Activated T-helper 2 cell treated with anti-CD3 and anti-CD28 coated beads, Interferon-gamma antibody, Interleukin-2, Interleukin-4, amounts not matched to agents 10 μg/mL and 5 μg/mL and 100 μg/mL, durations not matched to agents 14 hours and 24 hours and 36 hours (primary cell): ENCODE data around the gene ITPKB. TPM values are rescaled to one million over a fixed set of nuclear protein-coding genes. Genes with fewer than 3 reads are reported as not detected.
"Not testable (repeated sequence)": the region's sequence is repeated elsewhere in the genome, so short reads cannot be mapped to it uniquely, and the experiment has no call there.

Experiments
- DNase-seq: peaks from one replicate; pipeline ENCODE4 v3.0.0; 2021; ENCODE audit warnings: low spot score
- H3K27ac Mint-ChIP-seq: one replicate; pipeline ENCODE4 v1.8.0; 2021; ENCODE audit warnings: mixed read lengths
- H3K27me3 Mint-ChIP-seq: one replicate; pipeline ENCODE4 v1.8.0; 2021; ENCODE audit warnings: low read depth, mixed read lengths
- H3K36me3 Mint-ChIP-seq: one replicate; pipeline ENCODE4 v1.8.0; 2021; ENCODE audit warnings: low read depth, mixed read lengths
- H3K4me1 Mint-ChIP-seq: one replicate; pipeline ENCODE4 v1.8.0; 2021; ENCODE audit warnings: low read depth, mixed read lengths
- H3K4me3 Mint-ChIP-seq: one replicate; pipeline ENCODE4 v1.8.0; 2021; ENCODE audit warnings: low read depth, mild to moderate bottlenecking, moderate library complexity, mixed read lengths
- H3K9me3 Mint-ChIP-seq: one replicate; pipeline ENCODE4 v1.8.0; 2021; ENCODE audit warnings: mixed read lengths
- intact Hi-C: fragments of 100-400 bp; cut with micrococcal nuclease; formaldehyde crosslinking; loops from one replicate; pipeline ENCODE4 v1.15.1; 2023
- total RNA-seq: library from RNA; stranded (reverse); gene quantifications from 2 replicates; pipeline ENCODE4 v1.2.3, GENCODE V29; 2022

ITPKB gene
- total RNA-seq, 1 donor from 2014 or later = 27.6 TPM

DNA sequence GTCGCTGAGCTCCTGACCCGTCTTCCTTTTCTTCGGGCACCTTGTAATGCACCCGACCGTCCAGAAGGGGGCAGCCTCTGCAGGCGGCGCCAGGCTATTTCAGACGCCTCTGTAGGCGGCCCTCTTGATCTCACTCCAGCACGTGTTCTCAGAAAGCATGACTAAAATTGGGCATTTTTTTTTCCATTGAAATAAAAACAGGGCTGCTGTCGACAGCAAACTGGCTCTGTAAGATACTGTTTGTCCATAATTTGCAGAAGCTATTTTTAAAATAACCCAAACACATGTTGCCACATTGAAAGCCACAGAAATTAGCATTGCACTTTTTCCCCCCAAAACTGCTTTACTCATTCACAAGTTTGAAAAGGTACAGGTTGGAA, 112.5 kb downstream of the ITPKB start:
- Mint-ChIP-seq H3K36me3 (peaks cover 15% of the 10 kb centered on the region), H3K4me1 (peaks cover 29% of the 10 kb centered on the region), H3K27ac (peak overlapping the region; percentile 78), H3K4me3 (peak overlapping the region; percentile 9), H3K9me3 (no peaks in the 10 kb centered on the region), H3K27me3 (peaks cover 10% of the 10 kb centered on the region)
- intact Hi-C loops = loop anchor here (1.0 to 5.0 kb wide), 7 partner anchors 36 to 316 kb away; partner anchors contain the start of genes COQ8A and ITPKB
- peak; percentile 76 for DNase-seq

DNA sequence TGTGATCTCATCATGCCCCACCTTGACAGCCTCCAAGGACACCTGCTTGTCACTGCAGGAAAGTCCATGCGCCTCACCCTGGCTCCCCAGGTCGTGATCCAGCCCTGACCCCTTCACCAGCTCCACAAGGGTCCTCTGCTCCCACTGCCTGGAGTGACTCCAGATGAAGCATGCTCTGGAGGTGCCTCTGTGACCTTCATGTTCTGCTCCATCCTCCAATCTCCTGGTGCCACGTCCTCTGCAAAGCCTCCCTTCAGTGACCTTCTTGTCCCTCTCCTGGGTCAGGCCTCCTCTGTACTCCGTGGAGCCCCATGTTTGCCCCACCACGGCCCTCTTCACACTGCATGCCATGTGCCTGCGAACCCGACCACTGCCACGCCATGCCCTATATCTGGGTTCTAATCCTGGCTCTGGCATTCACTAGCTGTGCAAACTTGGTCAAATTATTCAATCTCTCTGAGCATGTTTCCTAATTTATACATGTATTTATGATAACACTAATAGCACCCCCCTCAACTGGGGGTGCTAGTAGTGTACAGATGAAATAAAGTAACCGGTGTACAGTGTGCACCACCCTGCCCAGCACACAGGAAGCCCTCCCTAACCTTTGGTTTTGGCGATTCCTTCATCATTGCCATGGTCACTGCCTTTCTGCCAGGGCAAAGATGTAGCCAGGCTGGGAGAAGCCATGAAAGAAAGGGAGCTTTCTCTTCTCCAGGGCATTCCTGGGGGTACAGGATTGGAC, 113.1 kb downstream of the ITPKB start:
- Mint-ChIP-seq H3K27ac (peak overlapping the region; percentile 78), H3K36me3 (peaks cover 13% of the 10 kb centered on the region), H3K27me3 (peaks cover 11% of the 10 kb centered on the region), H3K4me3 (no peak overlapping the region), H3K9me3 (no peaks in the 10 kb centered on the region), H3K4me1 (peaks cover 27% of the 10 kb centered on the region)
- no peak for DNase-seq
- intact Hi-C loops = loop anchor here (1.0 to 5.0 kb wide), 7 partner anchors 37 to 316 kb away; partner anchors contain the start of genes COQ8A and ITPKB

DNA sequence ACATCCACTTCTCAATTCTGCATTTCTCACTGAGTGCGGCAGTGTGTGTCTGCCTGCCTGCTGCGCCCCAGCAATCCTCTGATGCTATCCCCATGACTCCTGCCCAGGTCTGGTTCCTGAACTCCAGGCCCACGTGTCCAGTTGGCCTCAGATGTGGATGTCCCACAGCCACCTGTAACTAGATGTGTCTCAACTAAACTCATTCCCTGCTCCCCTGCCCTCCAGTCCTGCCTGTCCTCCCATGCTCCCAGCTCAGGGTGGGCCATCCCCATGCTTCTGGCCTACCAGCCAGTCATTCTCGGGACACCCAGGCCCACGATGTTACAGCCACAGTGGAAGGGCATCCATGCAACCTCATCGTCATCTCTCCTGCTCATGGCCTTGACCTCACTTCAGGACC, 113.8 kb downstream of the ITPKB start:
- H3K27ac Mint-ChIP-seq = no peak overlapping the region
- H3K4me3 Mint-ChIP-seq = no peak overlapping the region
- H3K9me3 Mint-ChIP-seq = no peaks in the 10 kb centered on the region
- peaks cover 8% of the 10 kb centered on the region for H3K36me3 Mint-ChIP-seq
- no peak for DNase-seq
- peaks cover 11% of the 10 kb centered on the region for H3K27me3 Mint-ChIP-seq
- intact Hi-C loops = loop anchor here (5.0 kb wide), 2 partner anchors 257 to 317 kb away; partner anchors contain the start of gene COQ8A
- peaks cover 27% of the 10 kb centered on the region for H3K4me1 Mint-ChIP-seq

DNA sequence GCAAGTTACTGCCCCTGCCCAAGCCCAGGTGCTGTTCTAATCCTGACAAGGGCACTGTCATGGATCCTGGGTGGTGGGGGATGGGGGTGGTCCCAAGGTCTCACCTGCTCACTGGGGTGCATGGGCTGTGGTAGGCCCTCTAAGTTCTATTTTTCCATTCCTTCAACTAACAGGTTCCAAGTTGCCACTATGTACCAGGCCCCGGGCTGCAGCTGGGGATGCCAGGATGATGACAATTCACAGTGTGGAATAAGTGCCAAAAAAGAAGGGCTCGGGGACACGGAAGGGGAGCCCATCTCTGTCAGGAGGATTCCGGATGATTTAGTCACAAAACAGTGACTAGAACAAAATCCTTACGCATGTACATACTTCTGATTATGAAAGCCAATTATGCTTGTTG, 114.6 kb downstream of the ITPKB start:
- Mint-ChIP-seq H3K36me3 (peaks cover 4% of the 10 kb centered on the region), H3K27ac (no peak overlapping the region), H3K4me3 (no peak overlapping the region), H3K27me3 (peaks cover 12% of the 10 kb centered on the region), H3K9me3 (no peaks in the 10 kb centered on the region), H3K4me1 (peaks cover 27% of the 10 kb centered on the region)
- DNase-seq = no peak
- intact Hi-C loops = no loop called here

DNA sequence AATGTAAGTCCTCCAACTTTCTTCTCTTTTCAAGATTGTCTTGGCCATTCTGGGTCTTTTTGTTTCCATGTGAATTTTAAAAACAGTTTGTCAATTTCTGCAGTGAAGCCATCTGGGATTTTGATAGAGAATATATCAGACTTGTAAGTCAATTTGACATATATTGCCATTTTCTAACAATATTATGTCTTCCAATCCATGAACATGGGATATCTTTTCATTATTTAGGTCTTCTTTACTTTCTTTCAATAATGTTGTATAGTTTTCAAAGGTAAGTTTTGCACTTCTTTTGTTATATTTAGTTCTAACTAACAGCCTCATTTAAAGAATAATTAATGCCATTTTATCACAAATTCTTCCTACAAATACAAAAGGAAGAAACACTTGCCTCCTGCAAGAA, 117.1 kb downstream of the ITPKB start:
- Mint-ChIP-seq H3K36me3 (no peaks in the 10 kb centered on the region), H3K4me3 (no peak overlapping the region), H3K9me3 (no peaks in the 10 kb centered on the region), H3K4me1 (peaks cover 12% of the 10 kb centered on the region), H3K27me3 (peaks cover 18% of the 10 kb centered on the region), H3K27ac (no peak overlapping the region)
- no peak for DNase-seq
- intact Hi-C loops = no loop called here

DNA sequence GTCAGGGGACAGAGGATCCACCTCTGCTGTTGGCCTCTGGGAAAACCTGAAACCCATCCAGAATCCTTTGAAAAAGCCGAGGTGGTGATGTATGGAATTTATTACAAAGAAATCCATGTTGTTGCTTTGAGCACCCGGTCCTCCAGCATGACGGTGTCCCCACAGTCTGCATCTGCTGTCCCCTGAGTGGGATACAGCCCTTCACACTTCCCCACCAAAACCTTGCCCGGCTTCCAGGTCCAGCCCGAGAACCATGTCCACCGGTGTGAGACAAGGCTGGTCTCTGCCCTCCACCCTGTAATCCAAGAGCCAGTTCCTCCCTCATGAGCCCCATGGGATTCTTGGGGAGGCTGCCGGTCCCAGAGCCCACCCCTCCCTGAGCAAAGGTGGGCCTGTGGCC, 120.1 kb downstream of the ITPKB start:
- intact Hi-C loops = no loop called here
- Mint-ChIP-seq H3K36me3 (no peaks in the 10 kb centered on the region), H3K9me3 (no peaks in the 10 kb centered on the region), H3K4me1 (no peaks in the 10 kb centered on the region), H3K27me3 (peaks cover 20% of the 10 kb centered on the region), H3K4me3 (no peak overlapping the region), H3K27ac (no peak overlapping the region)
- DNase-seq = no peak

DNA sequence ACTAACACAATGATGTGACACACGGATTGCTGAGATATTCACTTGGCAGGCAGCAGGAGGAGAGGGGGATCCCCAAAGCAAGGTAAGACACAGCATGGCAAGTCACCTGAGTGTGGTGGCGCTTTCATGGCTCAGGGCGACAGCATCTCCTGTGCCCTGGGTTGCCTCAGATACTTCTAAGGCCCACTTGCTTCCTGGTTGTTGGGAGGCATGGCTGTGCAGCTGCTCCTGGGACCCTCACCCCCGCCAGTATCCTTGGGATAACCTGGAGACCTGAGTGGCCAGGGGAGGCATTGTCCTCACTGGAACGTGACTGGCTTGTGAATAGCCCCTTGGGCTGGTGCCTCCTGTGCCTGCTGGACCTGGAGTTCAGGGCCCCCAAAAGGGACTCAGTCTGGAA, 120.7 kb downstream of the ITPKB start:
- Mint-ChIP-seq H3K9me3 (no peaks in the 10 kb centered on the region), H3K4me3 (no peak overlapping the region), H3K27ac (no peak overlapping the region), H3K36me3 (no peaks in the 10 kb centered on the region), H3K27me3 (peaks cover 20% of the 10 kb centered on the region), H3K4me1 (no peaks in the 10 kb centered on the region)
- no peak for DNase-seq
- intact Hi-C loops = no loop called here

DNA sequence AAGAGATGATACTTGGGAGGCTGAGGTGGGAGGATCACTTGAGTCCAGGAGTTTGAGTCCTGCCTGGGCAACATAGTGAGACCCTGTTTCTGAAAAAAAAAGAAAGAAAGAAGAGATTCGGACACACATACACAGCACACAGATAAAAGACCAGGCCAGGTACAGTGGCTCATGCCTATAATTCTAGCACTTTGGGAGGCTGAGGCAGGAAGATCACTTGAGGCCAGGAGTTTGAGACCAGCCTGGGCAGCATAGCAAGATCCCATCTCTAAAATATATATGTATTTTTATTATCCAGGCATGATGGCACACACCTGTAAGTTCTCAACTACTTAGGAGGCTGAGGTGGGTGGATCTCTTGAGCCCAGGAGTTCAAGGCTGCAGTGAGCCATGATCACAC, 121.4 kb downstream of the ITPKB start:
- peaks cover 20% of the 10 kb centered on the region for H3K27me3 Mint-ChIP-seq
- H3K9me3 Mint-ChIP-seq, intact Hi-C loops: not testable (repeated sequence)

DNA sequence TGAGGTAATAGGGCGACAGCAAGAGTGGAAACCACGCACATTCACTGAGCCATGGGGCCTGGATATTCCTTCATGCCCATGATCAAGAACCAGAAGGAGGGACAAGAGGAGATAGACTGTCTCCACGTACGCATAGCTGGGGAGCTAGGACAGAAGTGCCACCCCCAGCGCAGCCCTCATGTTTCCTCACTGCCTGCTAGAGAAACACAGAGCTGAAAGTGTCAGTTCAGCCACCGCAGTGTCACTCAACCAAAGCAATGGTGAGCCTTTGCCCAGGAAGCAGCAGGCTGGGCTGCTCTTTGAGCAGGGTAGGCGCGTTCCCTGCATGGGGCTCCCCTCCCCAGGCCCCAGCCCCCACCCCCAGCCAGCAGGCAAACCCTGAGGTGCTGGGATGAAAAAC, 122.0 kb downstream of the ITPKB start:
- no peak overlapping the region for H3K4me3 Mint-ChIP-seq
- no peaks in the 10 kb centered on the region for H3K9me3 Mint-ChIP-seq
- DNase-seq = no peak
- no peak overlapping the region for H3K27ac Mint-ChIP-seq
- H3K36me3 Mint-ChIP-seq = no peaks in the 10 kb centered on the region
- H3K4me1 Mint-ChIP-seq = no peaks in the 10 kb centered on the region
- H3K27me3 Mint-ChIP-seq = peaks cover 18% of the 10 kb centered on the region
- intact Hi-C loops = no loop called here

More for the DNA sequence above, 121.4 kb downstream of the ITPKB start:
- not testable (repeated sequence) for H3K4me1 Mint-ChIP-seq, DNase-seq, H3K4me3 Mint-ChIP-seq, H3K36me3 Mint-ChIP-seq, H3K27ac Mint-ChIP-seq

DNA sequence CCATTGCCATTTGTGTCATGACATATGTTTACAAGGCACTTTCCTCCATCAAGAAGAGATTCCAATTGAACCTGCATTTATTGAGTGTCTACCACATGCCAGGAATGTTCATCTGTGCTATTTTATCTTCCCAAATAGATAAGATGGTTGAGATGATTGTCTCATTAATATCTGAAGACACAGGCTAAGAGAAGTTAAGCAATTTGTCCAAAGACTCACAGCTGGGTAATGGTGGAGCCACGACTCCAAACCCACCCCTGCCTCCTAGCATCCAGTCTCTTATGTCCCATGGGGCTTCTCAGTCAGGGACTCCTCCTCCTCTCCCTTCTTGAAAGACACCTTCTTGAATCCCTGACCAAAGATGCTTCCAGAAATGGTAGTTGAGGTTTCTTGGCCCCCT, 122.4 kb downstream of the ITPKB start:
- peaks cover 17% of the 10 kb centered on the region for H3K27me3 Mint-ChIP-seq
- H3K4me3 Mint-ChIP-seq = no peak overlapping the region
- intact Hi-C loops = no loop called here
- no peaks in the 10 kb centered on the region for H3K9me3 Mint-ChIP-seq
- no peak overlapping the region for H3K27ac Mint-ChIP-seq
- no peak for DNase-seq
- H3K4me1 Mint-ChIP-seq = no peaks in the 10 kb centered on the region
- no peaks in the 10 kb centered on the region for H3K36me3 Mint-ChIP-seq

DNA sequence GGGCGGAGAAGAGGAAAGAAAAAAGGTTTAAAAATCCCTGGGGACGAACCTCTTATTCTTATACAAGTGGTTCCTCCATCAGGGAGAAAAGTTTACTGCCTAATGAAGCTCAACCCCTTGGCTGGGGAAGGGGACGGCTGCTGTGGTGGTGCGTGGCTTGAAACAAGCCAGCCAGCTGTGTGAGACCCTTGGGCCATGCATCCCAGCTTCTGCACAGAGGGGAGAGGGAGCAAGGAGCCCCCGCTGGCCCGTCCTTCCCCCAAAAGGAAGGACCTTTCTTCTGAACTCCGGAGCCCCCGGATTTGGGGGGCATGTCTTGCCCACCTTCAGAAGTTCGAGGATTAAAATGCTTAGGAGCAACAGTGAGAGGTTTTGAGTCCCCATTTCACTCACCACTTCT, 123.2 kb downstream of the ITPKB start:
- intact Hi-C loops = no loop called here
- DNase-seq = no peak
- H3K4me1 Mint-ChIP-seq = no peaks in the 10 kb centered on the region
- H3K27me3 Mint-ChIP-seq = peaks cover 14% of the 10 kb centered on the region
- H3K4me3 Mint-ChIP-seq = no peak overlapping the region
- no peaks in the 10 kb centered on the region for H3K36me3 Mint-ChIP-seq
- H3K9me3 Mint-ChIP-seq = no peaks in the 10 kb centered on the region
- H3K27ac Mint-ChIP-seq = no peak overlapping the region

DNA sequence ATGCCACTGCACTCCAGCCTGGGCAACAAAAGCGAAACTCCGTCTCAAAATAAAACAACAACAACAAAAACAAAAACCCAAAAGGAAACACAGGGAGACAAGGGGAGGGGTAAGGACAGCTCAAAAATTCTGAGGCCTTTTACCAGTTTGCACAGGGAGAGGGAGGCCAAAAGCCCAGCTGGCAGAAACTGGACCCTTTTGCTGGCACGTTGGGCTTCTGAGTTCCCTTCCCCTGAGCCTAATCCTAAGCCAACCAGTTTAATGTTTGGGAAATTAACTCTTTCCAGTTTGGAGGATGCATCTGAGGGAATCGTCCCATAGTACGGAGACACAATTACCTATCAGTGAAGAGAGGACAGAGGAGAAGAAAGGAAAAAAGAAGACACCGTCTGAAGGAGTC, 127.1 kb downstream of the ITPKB start:
- H3K36me3 Mint-ChIP-seq, H3K4me3 Mint-ChIP-seq, DNase-seq, H3K4me1 Mint-ChIP-seq, H3K27ac Mint-ChIP-seq, H3K9me3 Mint-ChIP-seq, intact Hi-C loops: not testable (repeated sequence)
- peaks cover 12% of the 10 kb centered on the region for H3K27me3 Mint-ChIP-seq

DNA sequence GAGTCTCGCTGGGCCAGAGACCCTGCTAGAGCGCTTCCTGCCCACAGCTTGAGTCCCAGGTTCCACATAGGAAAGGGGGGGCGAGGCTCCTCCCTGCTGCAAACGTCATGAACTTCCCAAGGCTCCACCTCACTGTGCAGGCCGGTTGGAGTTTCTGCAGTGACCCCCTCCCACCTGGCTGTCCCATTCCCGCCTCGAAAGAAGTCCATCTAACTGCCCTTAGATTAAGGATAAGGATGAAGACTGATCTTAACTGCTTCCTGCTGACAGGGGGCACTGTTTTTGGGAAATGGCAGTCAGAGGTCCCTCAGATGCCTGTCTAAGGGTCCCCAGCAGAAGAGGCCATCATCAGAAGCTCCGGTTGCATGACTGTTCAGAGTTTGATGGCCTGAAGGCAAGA, 127.8 kb downstream of the ITPKB start:
- Mint-ChIP-seq H3K4me1 (no peaks in the 10 kb centered on the region), H3K27me3 (peaks cover 10% of the 10 kb centered on the region), H3K27ac (no peak overlapping the region), H3K36me3 (no peaks in the 10 kb centered on the region), H3K4me3 (no peak overlapping the region), H3K9me3 (no peaks in the 10 kb centered on the region)
- DNase-seq = no peak
- intact Hi-C loops = no loop called here
